CD4-positive, alpha-beta memory T cell (primary cell): ENCODE results near the gene MYDGF. TPM values are rescaled to one million over a fixed set of nuclear protein-coding genes. Genes with fewer than 3 reads are reported as not detected.
A peak's percentile ranks its signal among the peaks of the same experiment; 100 is the strongest.

Experiments used
- CTCF ChIA-PET: fragments of 350-600 bp; sonication (Branson Sonifier 250); formaldehyde crosslinking; loops from one replicate; lab custom pipeline; 2021; ENCODE audit warnings: inconsistent platforms; ENCODE audit not compliant: partially characterized antibody; lab: Charles Lee
- POLR2A ChIA-PET: fragments of 350-600 bp; sonication (Branson Sonifier 250); formaldehyde crosslinking; loops from one replicate; lab custom pipeline; 2021; ENCODE audit not compliant: partially characterized antibody; lab: Charles Lee
- DNase-seq, 5 donors: peaks; one replicate each; pipeline versions ENCODE4 v3.0.0 to v3.0.0-alpha.2; 2020 to 2022; ENCODE audit warnings: mixed read lengths in 1 of 5
- H3K27ac ChIP-seq: one replicate; pipeline ENCODE4 v1.7.0; 2013; ENCODE audit warnings: low read depth, low read length
- H3K27me3 ChIP-seq: 2 replicates; pipeline ENCODE4 v1.7.0; 2013; ENCODE audit warnings: mild to moderate bottlenecking, low read length, moderate library complexity; ENCODE audit not compliant: insufficient read depth
- H3K36me3 ChIP-seq: 2 replicates; pipeline ENCODE4 v1.7.0; 2013; ENCODE audit warnings: mild to moderate bottlenecking, low read length, moderate library complexity; ENCODE audit not compliant: insufficient read depth
- H3K4me1 ChIP-seq: 2 replicates; pipeline ENCODE4 v1.7.0; 2013; ENCODE audit warnings: mild to moderate bottlenecking, low read length, moderate library complexity; ENCODE audit not compliant: insufficient read depth
- H3K4me3 ChIP-seq, 2 donors: one replicate each; pipeline ENCODE4 v1.7.0; 2013; ENCODE audit warnings: low read length in 2 of 2, mild to moderate bottlenecking in 1 of 2
- H3K9me3 ChIP-seq, 2 donors: one replicate each; pipeline ENCODE4 v1.7.0; 2013; ENCODE audit warnings: low read length in 2 of 2, control low read depth in 1 of 2; ENCODE audit not compliant: control insufficient read depth in 1 of 2
- H3K27ac Mint-ChIP-seq, 7 donors: one replicate each; pipeline ENCODE4 v1.8.0; 2020 to 2021; ENCODE audit warnings: mixed read lengths in 7 of 7, mild to moderate bottlenecking in 6 of 7, inconsistent platforms in 3 of 7, moderate library complexity in 3 of 7
- H3K27me3 Mint-ChIP-seq, 2 donors: one replicate each; pipeline ENCODE4 v1.8.0; 2020 to 2021; ENCODE audit warnings: mixed read lengths in 2 of 2
- H3K36me3 Mint-ChIP-seq, 2 donors: one replicate each; pipeline ENCODE4 v1.8.0; 2020 to 2021; ENCODE audit warnings: mixed read lengths in 2 of 2, inconsistent platforms in 1 of 2, mild to moderate bottlenecking in 1 of 2
- H3K4me1 Mint-ChIP-seq, 4 donors: one replicate each; pipeline ENCODE4 v1.8.0; 2020 to 2021; ENCODE audit warnings: mixed read lengths in 4 of 4, mild to moderate bottlenecking in 1 of 4
- H3K4me3 Mint-ChIP-seq, 8 donors: one replicate each; pipeline ENCODE4 v1.8.0; 2020 to 2021; ENCODE audit warnings: mixed read lengths in 8 of 8, mild to moderate bottlenecking in 7 of 8, moderate library complexity in 6 of 8, inconsistent platforms in 3 of 8
- H3K9me3 Mint-ChIP-seq, 8 donors: one replicate each; pipeline ENCODE4 v1.8.0; 2020 to 2021; ENCODE audit warnings: mixed read lengths in 8 of 8, mild to moderate bottlenecking in 5 of 8, inconsistent platforms in 3 of 8, moderate library complexity in 1 of 8
- intact Hi-C: fragments of 100-400 bp; cut with micrococcal nuclease; formaldehyde crosslinking; loops from one replicate; pipeline ENCODE4 v1.15.1; 2023
- polyA plus RNA-seq, 2 donors: library from polyadenylated mRNA; unstranded; fragments of 300-500 nt; fragmentation: Illumina TruSeq; gene quantifications; one replicate each; pipeline ENCODE4 v1.2.3, GENCODE V29; 2021
- total RNA-seq, 2 experiments: library from RNA; stranded (reverse); gene quantifications; one replicate each; pipeline ENCODE4 v1.2.3, GENCODE V29; 2021

Gene MYDGF
- total and polyA plus RNA-seq, 4 experiments from 2014 or later, result 43.0 to 199 (median 87.2) TPM

DNA sequence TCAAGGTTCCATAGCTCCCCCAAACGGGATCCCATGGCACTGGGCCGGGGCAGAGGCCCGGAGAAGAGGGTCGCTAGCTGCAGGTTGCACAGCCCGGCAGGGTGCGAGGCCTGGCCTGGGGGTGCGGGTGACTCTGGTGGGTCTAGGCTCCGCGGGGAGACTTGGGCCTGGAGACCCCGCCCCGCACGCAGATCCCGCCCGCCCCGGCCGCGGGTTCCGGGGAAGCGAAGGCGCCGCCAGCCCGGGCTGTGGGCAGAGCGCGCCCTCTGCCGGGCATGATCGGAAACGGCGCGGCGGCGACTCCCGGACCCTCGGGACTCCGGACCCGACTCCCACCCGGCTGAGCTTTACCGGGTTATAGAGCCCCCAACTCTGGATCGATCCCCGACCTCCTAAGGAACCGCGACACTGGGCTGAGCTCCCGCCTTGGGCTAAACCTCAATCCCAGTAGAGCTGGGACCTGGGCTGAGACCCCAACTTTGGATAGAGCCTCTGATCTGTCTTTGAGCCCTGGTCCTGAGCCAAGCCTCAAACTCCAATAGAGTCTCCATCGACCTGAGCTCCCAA lies 33.9 kb downstream of the MYDGF start:
- peaks cover 10 to 42% (median 29%) of the 10 kb centered on the region in 4 donors for H3K4me1 Mint-ChIP-seq
- H3K27me3 ChIP-seq, result no peaks in the 10 kb centered on the region
- H3K4me3 ChIP-seq, result peak overlapping the region; percentile 29 to 40
- peak overlapping the region; percentile 38 to 71 (median 52) for H3K4me3 Mint-ChIP-seq
- H3K27ac Mint-ChIP-seq, result peak overlapping the region in 4 of 7 donors; percentile 22 to 66 (median 48)
- H3K9me3 ChIP-seq, result no peaks in the 10 kb centered on the region
- H3K36me3 Mint-ChIP-seq, result peaks cover 0 to 3% of the 10 kb centered on the region in 2 donors
- H3K4me1 ChIP-seq, result peaks cover 37% of the 10 kb centered on the region
- H3K27me3 Mint-ChIP-seq, result peaks cover 3 to 5% of the 10 kb centered on the region in 2 donors
- DNase-seq, result peak; percentile 54 to 78 (median 69)
- H3K36me3 ChIP-seq, result no peaks in the 10 kb centered on the region
- no peaks in the 10 kb centered on the region for H3K9me3 Mint-ChIP-seq
- POLR2A ChIA-PET, result interaction anchor here (0.6 to 1.2 kb wide), 4 partner anchors 89 to 987 kb away, joined by 3 read pairs; partner anchors contain the start of genes HDGFL2, SAFB and SAFB2
- intact Hi-C loops, result loop anchor here (1.0 to 5.0 kb wide), 4 partner anchors 60 to 454 kb away; partner anchors contain the start of genes ANKRD24, CHAF1A, SH3GL1 and SIRT6
- peak overlapping the region; percentile 35 for H3K27ac ChIP-seq
- CTCF ChIA-PET, result interaction anchor here (0.5 to 3.3 kb wide), 34 partner anchors 9 to 388 kb away, joined by 3 to 57 read pairs (median 4); partner anchors contain the start of gene FEM1A

DNA sequence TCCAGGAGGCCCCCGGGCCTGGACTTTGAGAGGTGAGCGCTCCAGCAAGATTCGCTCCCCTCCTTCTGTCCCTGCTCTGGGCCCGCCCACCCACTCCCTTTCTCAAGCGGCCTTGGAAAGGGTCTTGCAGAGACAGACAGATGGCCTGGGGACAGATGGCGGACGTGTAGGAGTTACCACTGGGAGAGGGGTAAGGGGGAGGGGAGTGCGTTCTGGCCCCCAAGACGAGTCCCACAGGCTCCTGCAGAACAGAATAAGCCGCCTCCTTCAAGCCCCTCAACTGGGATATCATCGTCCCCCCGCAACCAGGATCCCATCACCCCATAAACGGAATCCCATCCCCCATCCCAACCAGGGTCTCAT lies 34.4 kb downstream of the MYDGF start:
- Histone ChIP-seq H3K9me3 (no peaks in the 10 kb centered on the region), H3K4me3 (peak overlapping the region; percentile 29 to 40), H3K27me3 (no peaks in the 10 kb centered on the region), H3K36me3 (no peaks in the 10 kb centered on the region), H3K27ac (peak overlapping the region; percentile 35), H3K4me1 (peaks cover 32% of the 10 kb centered on the region)
- Mint-ChIP-seq H3K36me3 (peaks cover 0 to 3% of the 10 kb centered on the region in 2 donors), H3K27ac (peak overlapping the region in 3 of 7 donors; percentile 51 to 66 (median 57)), H3K27me3 (peaks cover 3 to 5% of the 10 kb centered on the region in 2 donors), H3K4me1 (peaks cover 9 to 39% (median 25%) of the 10 kb centered on the region in 4 donors), H3K4me3 (peak overlapping the region in 7 of 8 donors; percentile 38 to 70 (median 46)), H3K9me3 (no peaks in the 10 kb centered on the region)
- CTCF ChIA-PET, result interaction anchor here (0.6 to 3.3 kb wide), 25 partner anchors 9 to 387 kb away, joined by 3 to 57 read pairs (median 5); partner anchors contain the start of gene FEM1A
- DNase-seq, result no peak
- intact Hi-C loops, result loop anchor here (1.0 to 5.0 kb wide), 4 partner anchors 59 to 453 kb away; partner anchors contain the start of genes ANKRD24, CHAF1A, SH3GL1 and SIRT6
- POLR2A ChIA-PET, result interaction anchor here (0.6 to 1.0 kb wide), 3 partner anchors 89 to 987 kb away, joined by 3 read pairs; partner anchors contain the start of genes SAFB and SAFB2

DNA sequence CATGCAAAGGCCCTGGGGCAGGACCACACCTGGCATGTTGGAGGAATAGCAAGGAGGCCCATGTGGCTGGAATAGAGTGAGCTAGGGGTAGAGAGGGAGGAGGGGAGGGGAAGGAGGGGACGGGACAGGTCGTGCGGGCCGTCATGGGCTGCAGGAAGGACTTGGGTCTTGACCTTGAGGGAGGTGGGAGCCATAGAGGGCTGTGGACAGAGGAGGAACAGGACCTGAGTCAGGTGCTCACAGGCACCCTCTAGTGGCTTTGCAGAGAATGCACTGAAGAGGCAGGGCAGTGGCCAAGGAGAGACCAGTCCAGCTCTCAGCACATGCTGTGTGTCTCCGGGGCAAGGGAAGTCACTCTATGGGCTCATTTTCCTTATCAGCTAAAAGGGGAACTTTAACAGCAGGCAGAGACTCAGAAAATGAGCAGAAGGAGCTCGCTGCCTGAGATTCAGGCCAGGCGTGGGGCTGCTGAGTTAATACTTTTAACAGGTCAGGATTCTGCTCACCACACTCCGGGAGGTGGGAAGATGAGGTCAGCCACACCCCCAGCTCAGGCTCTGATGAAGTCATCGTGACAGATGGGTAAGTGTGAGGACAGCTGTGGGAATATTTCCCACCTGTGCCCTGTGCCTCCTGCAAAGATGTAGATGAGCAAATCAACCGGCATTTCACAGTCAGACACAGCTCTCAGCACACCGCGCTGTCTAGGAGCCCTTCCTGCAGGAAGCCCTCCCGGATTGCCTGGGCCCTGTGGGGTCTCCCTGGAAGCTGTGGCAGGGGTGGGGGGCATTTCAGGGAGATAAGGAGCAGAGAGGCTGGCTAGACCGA lies 36.8 kb downstream of the MYDGF start:
- intact Hi-C loops, result loop anchor here (1.0 kb wide), 1 partner anchor 158 kb away; the partner anchor contains the start of gene FEM1A
- peaks cover 6 to 8% of the 10 kb centered on the region in 2 donors for H3K27me3 Mint-ChIP-seq
- no peaks in the 10 kb centered on the region for H3K36me3 ChIP-seq
- H3K27me3 ChIP-seq, result no peaks in the 10 kb centered on the region
- peaks cover 14% of the 10 kb centered on the region for H3K4me1 ChIP-seq
- H3K9me3 ChIP-seq, result no peaks in the 10 kb centered on the region
- ChIA-PET CTCF (interaction anchor here (1.1 to 2.8 kb wide), 6 partner anchors 11 to 63 kb away, joined by 3 to 16 read pairs (median 6); no protein-coding TSS in a partner anchor), POLR2A (no interaction called here)
- H3K9me3 Mint-ChIP-seq, result no peaks in the 10 kb centered on the region
- H3K4me3 Mint-ChIP-seq, result peak overlapping the region in 3 of 8 donors; percentile 21 to 81 (median 49)
- no peak overlapping the region for H3K4me3 ChIP-seq
- peaks cover 4 to 17% (median 11%) of the 10 kb centered on the region in 4 donors for H3K4me1 Mint-ChIP-seq
- no peaks in the 10 kb centered on the region for H3K36me3 Mint-ChIP-seq
- peak in 4 of 5 donors; percentile 29 to 49 (median 40) for DNase-seq
- no peak overlapping the region for H3K27ac ChIP-seq
- peak overlapping the region in 4 of 7 donors; percentile 36 to 91 (median 87) for H3K27ac Mint-ChIP-seq

DNA sequence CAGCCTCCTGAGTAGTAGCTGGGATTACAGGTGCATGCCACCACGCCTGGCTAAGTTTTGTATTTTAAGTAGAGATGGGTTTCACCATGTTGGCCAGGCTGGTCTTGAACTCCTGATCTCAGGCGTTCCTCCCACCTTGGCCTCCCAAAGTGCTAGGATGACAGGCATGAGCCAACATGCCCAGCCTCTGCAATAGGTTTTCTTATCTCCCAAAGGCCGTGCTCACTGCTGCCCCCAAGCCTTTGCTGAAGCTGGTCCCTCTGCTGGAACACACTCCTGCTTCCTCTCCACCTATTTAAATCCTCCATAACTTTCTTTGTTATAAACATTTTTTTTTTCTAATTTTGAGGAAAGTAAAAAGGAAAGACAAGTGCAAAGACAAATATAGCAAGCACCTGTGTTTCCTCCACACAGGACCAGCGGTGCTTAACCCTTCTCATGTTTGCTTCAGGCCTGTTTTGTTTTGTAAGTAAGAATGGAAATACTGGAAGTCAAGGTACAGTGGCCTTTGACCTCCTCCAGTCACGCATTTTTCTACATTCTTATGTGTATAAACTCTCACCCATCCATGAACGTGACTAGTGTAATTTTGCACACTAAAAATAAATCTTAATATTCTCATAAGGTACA lies 45.3 kb downstream of the MYDGF start:
- no peak for DNase-seq
- Mint-ChIP-seq H3K36me3 (no peaks in the 10 kb centered on the region), H3K9me3 (no peaks in the 10 kb centered on the region), H3K4me3 (no peak overlapping the region), H3K4me1 (no peaks in the 10 kb centered on the region), H3K27me3 (peaks cover 14 to 16% of the 10 kb centered on the region in 2 donors), H3K27ac (no peak overlapping the region)
- H3K27ac ChIP-seq, result no peak overlapping the region
- no peaks in the 10 kb centered on the region for H3K27me3 ChIP-seq
- CTCF ChIA-PET, result no interaction called here
- H3K9me3 ChIP-seq, result no peaks in the 10 kb centered on the region
- POLR2A ChIA-PET, result no interaction called here
- H3K4me1 ChIP-seq, result no peaks in the 10 kb centered on the region
- no peak overlapping the region for H3K4me3 ChIP-seq
- intact Hi-C loops, result no loop called here
- no peaks in the 10 kb centered on the region for H3K36me3 ChIP-seq

DNA sequence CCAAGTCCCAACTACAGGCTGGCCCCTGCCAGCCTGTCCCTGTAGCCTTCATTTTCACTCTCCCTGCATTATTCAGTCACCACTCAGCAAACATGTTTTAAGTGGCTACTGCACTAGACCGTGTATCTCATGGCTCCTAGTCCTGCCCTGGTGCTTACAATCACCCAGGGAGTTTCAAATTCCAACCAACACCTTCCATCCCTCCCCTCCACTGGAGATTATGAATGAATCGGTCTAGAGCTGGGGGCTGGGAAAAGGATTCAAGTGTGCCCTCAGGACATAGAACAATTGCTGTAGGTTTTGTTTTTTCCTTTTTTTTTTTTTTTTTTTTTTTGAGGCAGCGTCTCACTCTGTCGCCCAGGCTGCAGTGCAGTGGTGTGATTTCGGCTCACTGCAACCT lies 45.8 kb downstream of the MYDGF start:
- H3K36me3 ChIP-seq, result no peaks in the 10 kb centered on the region
- ChIA-PET POLR2A (no interaction called here), CTCF (no interaction called here)
- Mint-ChIP-seq H3K4me1 (no peaks in the 10 kb centered on the region), H3K4me3 (no peak overlapping the region), H3K27ac (no peak overlapping the region), H3K36me3 (no peaks in the 10 kb centered on the region), H3K9me3 (no peaks in the 10 kb centered on the region), H3K27me3 (peaks cover 11 to 13% of the 10 kb centered on the region in 2 donors)
- H3K27ac ChIP-seq, result no peak overlapping the region
- no peaks in the 10 kb centered on the region for H3K4me1 ChIP-seq
- no peak overlapping the region for H3K4me3 ChIP-seq
- H3K27me3 ChIP-seq, result no peaks in the 10 kb centered on the region
- DNase-seq, result no peak
- intact Hi-C loops, result no loop called here
- no peaks in the 10 kb centered on the region for H3K9me3 ChIP-seq

DNA sequence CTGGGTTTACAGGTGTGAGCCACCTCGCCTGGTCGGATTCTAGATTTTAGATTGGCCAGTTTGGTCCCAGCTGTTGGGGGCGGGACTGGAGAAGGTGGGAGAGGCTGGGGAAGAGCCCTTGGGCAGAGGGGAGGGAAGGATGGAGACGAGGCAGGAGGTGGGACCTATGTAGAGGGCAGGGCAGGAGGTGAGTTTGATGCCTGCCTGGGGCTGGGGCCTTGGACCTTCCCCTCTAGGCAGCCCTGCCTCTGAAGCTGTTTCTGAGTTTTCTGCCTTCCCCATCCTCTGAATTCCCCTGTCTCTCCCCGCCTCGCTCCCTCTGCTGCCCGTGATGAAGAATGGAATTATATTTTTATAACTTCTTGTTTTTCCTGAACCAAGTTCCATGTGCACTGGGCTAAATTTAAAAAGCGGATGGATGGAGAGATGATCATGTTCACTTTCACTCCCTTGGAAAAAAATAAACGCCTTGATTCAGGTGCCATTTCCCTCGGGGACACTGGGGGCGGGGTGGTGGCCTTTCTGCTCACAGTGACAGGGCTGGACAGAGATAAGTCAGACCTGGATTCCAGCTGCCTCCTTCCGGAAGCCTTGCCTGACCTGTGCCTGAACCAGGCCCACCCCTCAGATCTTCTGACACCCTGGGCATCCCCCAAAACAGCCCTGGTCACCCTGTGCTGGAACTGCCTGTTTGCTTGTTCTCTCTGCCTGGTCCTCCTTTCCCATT lies 47.3 kb downstream of the MYDGF start:
- POLR2A ChIA-PET, result no interaction called here
- Histone ChIP-seq H3K36me3 (no peaks in the 10 kb centered on the region), H3K27ac (no peak overlapping the region), H3K4me1 (no peaks in the 10 kb centered on the region), H3K4me3 (no peak overlapping the region), H3K9me3 (no peaks in the 10 kb centered on the region), H3K27me3 (no peaks in the 10 kb centered on the region)
- Mint-ChIP-seq H3K4me3 (no peak overlapping the region), H3K36me3 (no peaks in the 10 kb centered on the region), H3K27ac (no peak overlapping the region), H3K4me1 (no peaks in the 10 kb centered on the region), H3K9me3 (no peaks in the 10 kb centered on the region), H3K27me3 (peaks cover 11 to 12% of the 10 kb centered on the region in 2 donors)
- no peak for DNase-seq
- intact Hi-C loops, result no loop called here
- CTCF ChIA-PET, result interaction anchor here (0.7 to 1.5 kb wide), 3 partner anchors 12 to 13 kb away, joined by 3 to 4 read pairs (median 3); no protein-coding TSS in a partner anchor
